Measurements from ENCODE around the gene BCL2L1. TPM values are rescaled to one million over a fixed set of nuclear protein-coding genes. Genes with fewer than 3 reads are reported as not detected.

BCL2L1 gene
- total RNA-seq, 1 experiment from 2014 or later = 469 TPM

GRCh38 chr20:31738729-31739549, 16.3 kb upstream of the BCL2L1 start, which contains the start of gene TPX2:
TPX2 (plus strand) TSS chr20:31739290; CDS start chr20:31757477, 18,187 bp downstream.
- no peaks in the 10 kb centered on the region for H3K4me1 Mint-ChIP-seq (ENCODE audit: low read depth, unreplicated experiment)
- Histone ChIP-seq H3K27me3 (replicated peaks; ENCODE audit: control insufficient read depth, insufficient read depth, low read length) (no peaks in the 10 kb centered on the region), H3K4me3 (ENCODE audit: low read depth, low read length) (peak within 1 kb of the TSS; percentile 72), H3K9me3 (no peaks in the 10 kb centered on the region), H3K4me1 (0 out of 2 replicates have a peak, but pooled peaks cover 6% of the 10 kb centered on the region), H3K36me3 (ENCODE audit: control insufficient read depth, insufficient read depth, low read length) (peaks cover 2% of the 10 kb centered on the region; the same call in 1 of the 2 replicates)
- H3K9me3 Mint-ChIP-seq (ENCODE audit: unreplicated experiment) = no peaks in the 10 kb centered on the region
- H3K27me3 Mint-ChIP-seq (ENCODE audit: insufficient read depth, unreplicated experiment) = no peaks in the 10 kb centered on the region
- no peak within 1 kb of the TSS for H3K27ac Mint-ChIP-seq (ENCODE audit: unreplicated experiment)
- no peak within 1 kb of the TSS for H3K4me3 Mint-ChIP-seq (ENCODE audit: unreplicated experiment)
- CTCF ChIA-PET = interaction anchor here (0.5 to 3.0 kb wide), 12 partner anchors 15 to 182 kb away, joined by 3 to 34 read pairs (median 3); no protein-coding TSS in a partner anchor
- POLR2A ChIA-PET = interaction anchor here (0.5 to 2.0 kb wide), 15 partner anchors 10 to 978 kb away, joined by 3 to 15 read pairs (median 4); partner anchors contain the start of gene BCL2L1
- peaks cover 25% of the 10 kb centered on the region for H3K36me3 Mint-ChIP-seq (ENCODE audit: insufficient read depth, unreplicated experiment)
- intact Hi-C loops (cut with micrococcal nuclease; ENCODE audit: unreplicated experiment) = loop anchor here (1.0 kb wide), 4 partner anchors 15 to 51 kb away; no protein-coding TSS in a partner anchor
- no TSS peak for BruUV-seq (replicated peaks)
- peak in 1 of 2 experiments; percentile 66 for TF ChIP-seq CTCF (IDR thresholded peaks at IDR 0.05; ENCODE audit: insufficient read depth in 1 of 2, low read depth in 1 of 2, low read length in 1 of 2, severe bottlenecking in 1 of 2, unreplicated experiment in 1 of 2)
- peak; percentile 99 to 100 for DNase-seq

DNA sequence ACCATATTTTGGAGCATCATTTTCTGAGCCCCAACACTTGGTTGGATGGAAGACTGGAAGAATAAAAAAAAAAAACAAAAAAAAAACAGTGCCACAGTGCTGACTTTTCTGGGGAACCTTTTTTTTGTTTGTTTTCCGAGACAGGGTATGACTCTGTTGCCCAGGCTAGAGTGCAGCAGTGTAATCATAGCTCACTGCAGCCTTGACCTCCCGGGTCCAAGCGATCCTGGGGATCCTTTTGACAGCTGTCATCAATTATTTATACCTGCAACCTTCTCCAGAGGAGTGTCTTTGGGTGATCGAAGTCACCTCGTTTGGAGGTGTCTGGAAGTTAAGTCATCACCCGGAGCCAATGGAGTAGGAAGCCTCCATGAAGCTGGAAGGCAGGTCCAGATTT, 8.7 kb upstream of the BCL2L1 start:
- no peak overlapping the region for H3K27ac Mint-ChIP-seq (ENCODE audit: unreplicated experiment)
- Histone ChIP-seq H3K4me1 (no peaks in the 10 kb centered on the region), H3K27me3 (replicated peaks; ENCODE audit: control insufficient read depth, insufficient read depth, low read length) (no peaks in the 10 kb centered on the region), H3K9me3 (no peaks in the 10 kb centered on the region), H3K4me3 (ENCODE audit: low read depth, low read length) (no peak overlapping the region), H3K36me3 (ENCODE audit: control insufficient read depth, insufficient read depth, low read length) (no peaks in the 10 kb centered on the region)
- H3K27me3 Mint-ChIP-seq (ENCODE audit: insufficient read depth, unreplicated experiment) = no peaks in the 10 kb centered on the region
- no peaks in the 10 kb centered on the region for H3K36me3 Mint-ChIP-seq (ENCODE audit: insufficient read depth, unreplicated experiment)
- intact Hi-C loops (cut with micrococcal nuclease; ENCODE audit: unreplicated experiment) = no loop called here
- POLR2A ChIA-PET = no interaction called here
- CTCF ChIA-PET = interaction anchor here (1.0 kb wide), 1 partner anchor 8 kb away, joined by 4 read pairs; no protein-coding TSS in a partner anchor
- peak in 1 of 2 experiments; percentile 33 for DNase-seq
- peaks cover 7% of the 10 kb centered on the region for H3K4me1 Mint-ChIP-seq (ENCODE audit: low read depth, unreplicated experiment)
- BruUV-seq (replicated peaks) = no TSS peak
- TF ChIP-seq CTCF (IDR thresholded peaks at IDR 0.05; ENCODE audit: insufficient read depth in 1 of 2, low read depth in 1 of 2, low read length in 1 of 2, severe bottlenecking in 1 of 2, unreplicated experiment in 1 of 2) = no peak
- H3K9me3 Mint-ChIP-seq (ENCODE audit: unreplicated experiment) = no peaks in the 10 kb centered on the region
- H3K4me3 Mint-ChIP-seq (ENCODE audit: unreplicated experiment) = no peak overlapping the region

DNA sequence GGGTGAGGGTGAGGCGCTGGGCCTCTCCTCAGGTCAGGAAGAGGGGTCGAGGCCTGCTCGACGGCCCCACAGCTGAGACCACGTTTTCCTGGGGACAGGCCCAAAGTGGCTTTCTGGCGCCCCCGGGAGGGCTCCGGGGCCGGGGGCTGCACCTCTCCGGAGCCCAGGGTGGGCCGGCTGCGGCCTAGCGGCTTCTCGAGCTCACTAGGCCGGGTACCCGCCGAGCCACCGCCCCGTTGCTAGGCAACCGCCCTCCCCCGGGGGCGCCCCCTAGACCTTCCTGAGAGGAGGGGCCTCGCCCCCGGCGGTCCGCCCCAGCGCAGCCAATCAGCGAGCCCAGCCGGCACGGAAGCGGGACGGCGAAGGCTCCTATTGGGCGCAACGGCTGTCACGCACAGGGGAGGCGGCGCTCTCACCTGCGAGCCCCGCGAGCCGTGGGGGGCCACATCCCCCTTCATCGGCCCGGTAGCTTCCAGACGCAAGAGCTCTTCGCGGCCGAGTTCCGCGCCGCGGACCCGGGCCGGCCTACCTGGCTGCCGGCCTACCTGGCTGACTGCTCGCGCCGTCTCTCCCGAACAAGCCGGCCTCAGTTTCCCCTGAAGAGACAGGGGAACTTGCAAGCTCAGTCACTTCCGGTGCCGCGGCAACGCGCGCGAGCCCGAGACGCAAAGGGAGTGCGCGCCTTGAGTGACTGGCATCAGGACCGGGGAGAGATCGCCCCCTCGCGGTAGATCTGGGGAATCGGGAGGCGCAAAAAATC, 831 bp upstream of the BCL2L1 start:
- H3K36me3 ChIP-seq (ENCODE audit: control insufficient read depth, insufficient read depth, low read length) = peaks cover 13% of the 10 kb centered on the region
- peaks cover 57% of the 10 kb centered on the region for H3K36me3 Mint-ChIP-seq (ENCODE audit: insufficient read depth, unreplicated experiment)
- no peaks in the 10 kb centered on the region for H3K9me3 ChIP-seq
- no peaks in the 10 kb centered on the region for H3K9me3 Mint-ChIP-seq (ENCODE audit: unreplicated experiment)
- peak; percentile 100 for DNase-seq
- ChIA-PET POLR2A (interaction anchor here (0.6 to 6.5 kb wide), 23 partner anchors 12 to 150 kb away, joined by 3 to 169 read pairs (median 11); partner anchors contain the start of genes ID1 and TPX2), CTCF (interaction anchor here (0.5 to 6.4 kb wide), 55 partner anchors 8 to 1766 kb away, joined by 3 to 394 read pairs (median 9); partner anchors contain the start of genes CBFA2T2, HM13, ID1 and PDRG1)
- no TSS peak for BruUV-seq (replicated peaks)
- intact Hi-C loops (cut with micrococcal nuclease; ENCODE audit: unreplicated experiment) = loop anchor here (1.0 to 2.0 kb wide), 4 partner anchors 16 to 161 kb away; partner anchors contain the start of gene TPX2
- peaks cover 19% of the 10 kb centered on the region for H3K4me1 Mint-ChIP-seq (ENCODE audit: low read depth, unreplicated experiment)
- H3K27me3 ChIP-seq (replicated peaks; ENCODE audit: control insufficient read depth, insufficient read depth, low read length) = no peaks in the 10 kb centered on the region
- peak overlapping the region; percentile 96 for H3K4me3 Mint-ChIP-seq (ENCODE audit: unreplicated experiment)
- H3K27ac Mint-ChIP-seq (ENCODE audit: unreplicated experiment) = peak overlapping the region; percentile 97
- peaks cover 12% of the 10 kb centered on the region for H3K4me1 ChIP-seq
- TF ChIP-seq CTCF (IDR thresholded peaks at IDR 0.05; ENCODE audit: insufficient read depth in 1 of 2, low read depth in 1 of 2, low read length in 1 of 2, severe bottlenecking in 1 of 2, unreplicated experiment in 1 of 2) = peak; percentile 99 to 100
- H3K4me3 ChIP-seq (ENCODE audit: low read depth, low read length) = peak overlapping the region; percentile 75
- no peaks in the 10 kb centered on the region for H3K27me3 Mint-ChIP-seq (ENCODE audit: insufficient read depth, unreplicated experiment)

All from Caco-2 (cell line).